Sigmoid colon (tissue), 7 donors: Measurements from ENCODE around the gene RUNX2. TPM values are rescaled to one million over a fixed set of nuclear protein-coding genes. Genes with fewer than 3 reads are reported as not detected.

Experiments
- DNase-seq: peaks from one replicate; pipeline ENCODE4 v3.0.0-alpha.2; 2019
- H3K27ac ChIP-seq, 4 donors: fragments of 200-600 bp; sonication (generic); one replicate each; pipeline ENCODE4 v1.5.1; 2016 to 2019; ENCODE audit warnings: mild to moderate bottlenecking in 1 of 4
- H3K27me3 ChIP-seq, 3 donors: fragments of 200-600 bp; sonication (generic); one replicate each; pipeline ENCODE4 v1.5.1; 2019; ENCODE audit warnings: mild to moderate bottlenecking in 1 of 3
- H3K36me3 ChIP-seq, 4 donors: fragments of 200-600 bp; sonication (generic); one replicate each; pipeline ENCODE4 v1.5.1; 2016 to 2019
- H3K4me1 ChIP-seq, 4 donors: fragments of 200-600 bp; sonication (generic); one replicate each; pipeline ENCODE4 v1.5.1; 2017 to 2019
- H3K4me3 ChIP-seq, 4 donors: fragments of 200-600 bp; sonication (generic); one replicate each; pipeline ENCODE4 v1.5.1; 2017 to 2019; ENCODE audit warnings: mild to moderate bottlenecking in 2 of 4, moderate library complexity in 1 of 4
- H3K9me3 ChIP-seq, 4 donors: fragments of 200-600 bp in 3 of 4; sonication (generic) in 3 of 4; one replicate each; pipeline versions ENCODE4 v1.5.1 to v1.6.1; 2013 to 2019
- CTCF ChIP-seq, 4 experiments: fragments of 450-650 bp in 3 of 4; fragments of 200-600 bp in 1 of 4; IDR thresholded peaks; one replicate each; pipeline ENCODE4 v1.5.1; 2016 to 2019; ENCODE audit warnings: antibody characterized with exemption in 4 of 4, mild to moderate bottlenecking in 3 of 4, moderate library complexity in 2 of 4
- EP300 ChIP-seq, 4 donors: sonication (generic); formaldehyde crosslinking; IDR thresholded peaks; one replicate each; pipeline ENCODE4 v1.6.1; 2017; ENCODE audit warnings: antibody characterized with exemption in 4 of 4
- POLR2A ChIP-seq, 2 donors: fragments of 450-650 bp; IDR thresholded peaks; one replicate each; pipeline ENCODE4 v1.6.1; 2016; ENCODE audit warnings: antibody characterized with exemption in 2 of 2, mild to moderate bottlenecking in 2 of 2, moderate library complexity in 2 of 2
- POLR2AphosphoS5 ChIP-seq, 4 donors: sonication (generic); formaldehyde crosslinking; IDR thresholded peaks; one replicate each; pipeline ENCODE4 v1.6.1; 2017; ENCODE audit warnings: antibody characterized with exemption in 4 of 4
- WGBS, 2 donors: extraction: QIAGEN DNeasy Blood & Tissue Kit; methylation state at CpG; one replicate each; pipeline ENCODE4 v1.1.7; 2013; 5-methylcytosine and 5-hydroxymethylcytosine counted together
- intact Hi-C: fragments of 100-400 bp; cut with DNase I; formaldehyde crosslinking; loops from one replicate; pipeline ENCODE4 v1.15.1; 2023
- polyA plus RNA-seq, 3 donors: library from polyadenylated mRNA; stranded (reverse); fragments of 200-250 nt; gene quantifications; one replicate each; pipeline ENCODE4 v1.2.3, GENCODE V29; 2013
- total RNA-seq, 4 donors: library from RNA; depleted of rRNA; stranded (reverse); fragments of >200 nt; gene quantifications; one replicate each; pipeline ENCODE4 v1.1.0, GENCODE V29; 2016
- donor health status: healthy with polysubstance abuse.
- donor health status: Bipolar disorder and iron deficiency.
- donor health status: healthy.

The RUNX2 gene
- total and polyA plus RNA-seq, 7 donors: 0.92 to 4.7 (median 2.9) TPM

DNA sequence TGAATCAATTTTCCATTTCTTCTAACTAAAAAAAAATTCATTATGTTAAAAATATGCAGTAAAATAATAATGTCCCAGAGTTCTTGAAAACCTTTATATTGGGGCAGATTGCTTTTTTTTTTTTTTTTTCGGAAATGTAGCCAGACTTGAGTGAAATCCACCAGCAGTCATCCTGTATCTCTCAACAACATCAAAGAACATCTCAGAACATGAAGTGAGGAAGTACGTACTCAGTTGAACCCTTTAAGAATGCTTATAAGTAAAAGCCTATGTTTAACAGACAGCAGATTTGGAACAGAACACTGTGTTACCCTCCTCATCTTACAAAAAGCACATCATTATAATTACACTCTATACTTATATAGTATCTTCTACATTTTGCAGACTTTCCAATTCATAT, 100.6 kb downstream of the RUNX2 start:
- DNase-seq: no peak
- no peak for TF ChIP-seq POLR2A (IDR thresholded peaks at IDR 0.05)
- TF ChIP-seq EP300 (IDR thresholded peaks at IDR 0.05): no peak
- TF ChIP-seq POLR2AphosphoS5 (IDR thresholded peaks at IDR 0.05): no peak
- 80 to 88% methylated on average over 2 of the region's 2 CpGs for WGBS, 2 donors
- no peak overlapping the region for H3K4me3 ChIP-seq
- intact Hi-C loops: loop anchor here (5.0 to 10.0 kb wide), 2 partner anchors 44 to 126 kb away; no protein-coding TSS in a partner anchor
- peak overlapping the region in 1 of 4 donors; percentile 6 for H3K27ac ChIP-seq
- H3K9me3 ChIP-seq: no peaks in the 10 kb centered on the region
- H3K4me1 ChIP-seq: peaks cover 0 to 10% (median 6%) of the 10 kb centered on the region in 4 donors
- no peaks in the 10 kb centered on the region for H3K27me3 ChIP-seq
- no peaks in the 10 kb centered on the region for H3K36me3 ChIP-seq

DNA sequence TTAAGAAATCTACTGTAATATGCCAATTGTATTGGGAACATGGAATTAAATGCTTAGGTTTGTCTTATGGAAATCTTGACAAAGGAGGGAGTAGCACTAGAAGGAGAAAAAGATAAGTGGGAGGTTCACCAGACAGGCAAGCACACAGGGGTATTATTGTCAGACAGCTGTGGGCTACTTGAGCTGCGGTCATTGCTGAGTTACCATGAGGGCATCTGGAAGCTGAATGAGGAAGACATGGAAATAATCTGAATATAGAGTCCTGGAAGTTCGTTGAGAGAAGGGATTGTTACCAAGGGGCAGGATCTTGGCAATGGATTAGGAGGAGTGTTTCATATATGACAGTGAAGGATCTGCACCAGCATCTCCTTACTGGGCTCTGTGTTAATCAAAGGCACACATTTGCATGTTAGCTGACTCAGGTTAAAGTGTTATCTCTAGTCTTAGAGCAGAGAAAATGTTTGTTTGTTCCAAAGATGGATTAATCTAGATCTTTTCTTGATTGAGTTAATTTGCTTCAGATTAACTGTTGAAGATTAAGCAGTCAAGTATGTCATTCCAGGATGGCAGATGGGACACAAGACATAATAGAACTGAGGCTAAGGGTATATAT, 102.6 kb downstream of the RUNX2 start:
- Histone ChIP-seq H3K27ac (no peak overlapping the region), H3K4me1 (peaks cover 0 to 4% (median 0%) of the 10 kb centered on the region in 4 donors), H3K27me3 (no peaks in the 10 kb centered on the region), H3K9me3 (no peaks in the 10 kb centered on the region), H3K4me3 (no peak overlapping the region), H3K36me3 (no peaks in the 10 kb centered on the region)
- no peak for DNase-seq
- TF ChIP-seq POLR2AphosphoS5 (IDR thresholded peaks at IDR 0.05) (no peak), EP300 (IDR thresholded peaks at IDR 0.05) (no peak), CTCF (IDR thresholded peaks at IDR 0.05) (no peak), POLR2A (IDR thresholded peaks at IDR 0.05) (no peak)
- 59 to 79% methylated on average over 2 of the region's 2 CpGs for WGBS, 2 donors
- intact Hi-C loops: no loop called here

GRCh38 chr6:45431317-45432065, 103.4 kb downstream of the RUNX2 start:
- Histone ChIP-seq H3K9me3 (no peaks in the 10 kb centered on the region), H3K36me3 (no peaks in the 10 kb centered on the region), H3K4me1 (peaks cover 0 to 4% (median 2%) of the 10 kb centered on the region in 4 donors), H3K4me3 (no peak overlapping the region), H3K27ac (no peak overlapping the region), H3K27me3 (no peaks in the 10 kb centered on the region)
- DNase-seq: no peak
- TF ChIP-seq POLR2A (IDR thresholded peaks at IDR 0.05): no peak
- no peak for TF ChIP-seq CTCF (IDR thresholded peaks at IDR 0.05)
- TF ChIP-seq POLR2AphosphoS5 (IDR thresholded peaks at IDR 0.05): no peak
- no peak for TF ChIP-seq EP300 (IDR thresholded peaks at IDR 0.05)
- WGBS, 2 donors: 54 to 82% methylated on average over 10 of the region's 10 CpGs
- intact Hi-C loops: no loop called here

- no peak overlapping the region for H3K27ac ChIP-seq
- no peaks in the 10 kb centered on the region for H3K27me3 ChIP-seq
- TF ChIP-seq CTCF (IDR thresholded peaks at IDR 0.05): no peak
- TF ChIP-seq POLR2A (IDR thresholded peaks at IDR 0.05): no peak
- no peak for TF ChIP-seq POLR2AphosphoS5 (IDR thresholded peaks at IDR 0.05)
- TF ChIP-seq EP300 (IDR thresholded peaks at IDR 0.05): no peak
- DNase-seq: no peak
- peaks cover 0 to 18% (median 11%) of the 10 kb centered on the region in 4 donors for H3K4me1 ChIP-seq
- intact Hi-C loops: no loop called here
- no peaks in the 10 kb centered on the region for H3K9me3 ChIP-seq
- H3K36me3 ChIP-seq: no peaks in the 10 kb centered on the region
- H3K4me3 ChIP-seq: no peak overlapping the region
- WGBS, 2 donors: 4 to 17% methylated on average over 2 of the region's 2 CpGs
Observed at GRCh38 chr6:45432977-45433376, 104.8 kb downstream of the RUNX2 start.
